Ascending aorta (tissue), 2 donors: ENCODE measurements around the gene ANKRD28. TPM values are rescaled to one million over a fixed set of nuclear protein-coding genes. Genes with fewer than 3 reads are reported as not detected.
A peak's percentile ranks its signal among the peaks of the same experiment; 100 is the strongest.

ENCODE experiments used
- DNase-seq, 2 donors: peaks; one replicate each; pipeline ENCODE4 v3.0.0-alpha.2; 2019; ENCODE audit warnings: low spot score in 2 of 2
- H3K27ac ChIP-seq, 2 donors: fragments of 200-600 bp; sonication (generic); one replicate each; pipeline ENCODE4 v1.5.1; 2016 to 2017; ENCODE audit warnings: mild to moderate bottlenecking in 1 of 2
- H3K27me3 ChIP-seq: fragments of 200-600 bp; sonication (generic); one replicate; pipeline ENCODE4 v1.5.1; 2017
- H3K36me3 ChIP-seq, 2 donors: fragments of 200-600 bp; sonication (generic); one replicate each; pipeline ENCODE4 v1.5.1; 2016
- H3K4me1 ChIP-seq, 2 donors: fragments of 200-600 bp; sonication (generic); one replicate each; pipeline ENCODE4 v1.5.1; 2016 to 2017; ENCODE audit warnings: mild to moderate bottlenecking in 1 of 2
- H3K4me3 ChIP-seq, 2 donors: fragments of 200-600 bp; sonication (generic); one replicate each; pipeline ENCODE4 v1.5.1; 2016 to 2017; ENCODE audit warnings: mild to moderate bottlenecking in 1 of 2
- H3K9me3 ChIP-seq, 2 donors: fragments of 200-600 bp; sonication (generic); one replicate each; pipeline ENCODE4 v1.5.1; 2016
- CTCF ChIP-seq, 3 experiments: fragments of 200-600 bp in 2 of 3; fragments of 450-650 bp in 1 of 3; sonication (generic) in 2 of 3; IDR thresholded peaks; one replicate each; pipeline ENCODE4 v1.5.1; 2016 to 2019; ENCODE audit warnings: antibody characterized with exemption in 3 of 3, mild to moderate bottlenecking in 1 of 3, moderate library complexity in 1 of 3
- intact Hi-C: fragments of 100-400 bp; cut with DNase I; formaldehyde crosslinking; loops from one replicate; pipeline ENCODE4 v1.15.1; 2023
- total RNA-seq: library from RNA; depleted of rRNA; stranded (reverse); fragments of >200 nt; gene quantifications from one replicate; pipeline ENCODE4 v1.1.0, GENCODE V29; 2016

The ANKRD28 gene
- total RNA-seq, 1 donor from 2014 or later = 19.7 TPM

GRCh38 chr3:15638891-15639262 is 158.9 kb downstream of the ANKRD28 start:
- no peak for DNase-seq
- no peaks in the 10 kb centered on the region for H3K36me3 ChIP-seq
- H3K27me3 ChIP-seq = no peaks in the 10 kb centered on the region
- H3K27ac ChIP-seq = no peak overlapping the region
- intact Hi-C loops = no loop called here
- no peak overlapping the region for H3K4me3 ChIP-seq
- TF ChIP-seq CTCF (IDR thresholded peaks at IDR 0.05) = no peak
- peaks cover 8 to 20% of the 10 kb centered on the region in 2 donors for H3K4me1 ChIP-seq
- no peaks in the 10 kb centered on the region for H3K9me3 ChIP-seq

- H3K27ac ChIP-seq = no peak overlapping the region
- H3K36me3 ChIP-seq = no peaks in the 10 kb centered on the region
- H3K27me3 ChIP-seq = no peaks in the 10 kb centered on the region
- peaks cover 8 to 20% of the 10 kb centered on the region in 2 donors for H3K4me1 ChIP-seq
- DNase-seq = no peak
- no peak overlapping the region for H3K4me3 ChIP-seq
- TF ChIP-seq CTCF (IDR thresholded peaks at IDR 0.05) = no peak
- intact Hi-C loops = no loop called here
- H3K9me3 ChIP-seq = no peaks in the 10 kb centered on the region
Observed at GRCh38 chr3:15638193-15638890, 159.4 kb downstream of the ANKRD28 start.

GRCh38 chr3:15637131-15637951 is 160.4 kb downstream of the ANKRD28 start:
- intact Hi-C loops = no loop called here

GRCh38 chr3:15636028-15636709 is 161.6 kb downstream of the ANKRD28 start:
- Histone ChIP-seq H3K9me3 (no peaks in the 10 kb centered on the region), H3K27me3 (no peaks in the 10 kb centered on the region), H3K4me1 (peaks cover 8 to 20% of the 10 kb centered on the region in 2 donors), H3K4me3 (no peak overlapping the region), H3K36me3 (no peaks in the 10 kb centered on the region), H3K27ac (peak overlapping the region in 1 of 2 donors; percentile 69)
- no peak for DNase-seq
- no peak for TF ChIP-seq CTCF (IDR thresholded peaks at IDR 0.05)
- intact Hi-C loops = no loop called here

More at GRCh38 chr3:15637131-15637951, 160.4 kb downstream of the ANKRD28 start:
- H3K36me3 ChIP-seq = no peaks in the 10 kb centered on the region
- TF ChIP-seq CTCF (IDR thresholded peaks at IDR 0.05) = no peak
- H3K4me1 ChIP-seq = peaks cover 8 to 20% of the 10 kb centered on the region in 2 donors
- no peaks in the 10 kb centered on the region for H3K27me3 ChIP-seq
- no peak overlapping the region for H3K4me3 ChIP-seq
- no peaks in the 10 kb centered on the region for H3K9me3 ChIP-seq
- DNase-seq = no peak
- H3K27ac ChIP-seq = peak overlapping the region in 1 of 2 donors; percentile 24

- Histone ChIP-seq H3K4me1 (peaks cover 14 to 26% of the 10 kb centered on the region in 2 donors), H3K27ac (peak overlapping the region; percentile 61 to 69), H3K4me3 (peak overlapping the region in 1 of 2 donors; percentile 28), H3K36me3 (no peaks in the 10 kb centered on the region), H3K9me3 (no peaks in the 10 kb centered on the region), H3K27me3 (no peaks in the 10 kb centered on the region)
- DNase-seq = no peak
- no peak for TF ChIP-seq CTCF (IDR thresholded peaks at IDR 0.05)
- intact Hi-C loops = no loop called here
Observed at GRCh38 chr3:15635121-15635661, 162.6 kb downstream of the ANKRD28 start.
